HepG2 (cell line): ENCODE results near the gene SIT1. TPM values are rescaled to one million over a fixed set of nuclear protein-coding genes. Genes with fewer than 3 reads are reported as not detected.
A peak's percentile ranks its signal among the peaks of the same experiment; 100 is the strongest.

Experiments used
- ARID4A ChIP-seq: sonication (generic); formaldehyde crosslinking; IDR thresholded peaks from 2 replicates; pipeline ENCODE4 v1.5.0; 2020; ENCODE audit warnings: mild to moderate bottlenecking, missing genetic modification reagents, borderline replicate concordance
- CBX1 ChIP-seq: IDR thresholded peaks from one replicate; pipeline ENCODE4 v1.6.1; 2016; ENCODE audit warnings: antibody characterized with exemption, low read depth
- CBX5 ChIP-seq: sonication (generic); formaldehyde crosslinking; IDR thresholded peaks from 2 replicates; pipeline ENCODE4 v1.4.0; 2020; ENCODE audit warnings: missing genetic modification reagents, borderline replicate concordance
- HES4 ChIP-seq: sonication (generic); formaldehyde crosslinking; IDR thresholded peaks from 2 replicates; pipeline ENCODE4 v1.9.0; 2021; ENCODE audit warnings: mild to moderate bottlenecking, missing genetic modification reagents, borderline replicate concordance
- HMG20A ChIP-seq: IDR thresholded peaks from 2 replicates; pipeline ENCODE4 v1.6.1; 2016; ENCODE audit warnings: borderline replicate concordance
- HNRNPUL1 ChIP-seq: fragments of 200-400 bp; formaldehyde crosslinking; IDR thresholded peaks from 2 replicates; pipeline ENCODE4 v1.6.1; 2017; ENCODE audit warnings: low read depth, mild to moderate bottlenecking, low read length, moderate library complexity
- IKZF4 ChIP-seq: sonication (generic); formaldehyde crosslinking; IDR thresholded peaks from 2 replicates; pipeline ENCODE4 v1.5.1; 2020; ENCODE audit warnings: borderline replicate concordance, mild to moderate bottlenecking, low read depth, missing genetic modification reagents; ENCODE audit errors: not compliant biosample characterization
- IRF2 ChIP-seq: IDR thresholded peaks from 2 replicates; pipeline ENCODE4 v1.6.1; 2018; ENCODE audit warnings: missing genetic modification reagents, missing compliant biosample characterization
- NCOA2 ChIP-seq: sonication (generic); formaldehyde crosslinking; IDR thresholded peaks from 2 replicates; pipeline ENCODE4 v1.8.0; 2022; ENCODE audit warnings: inconsistent platforms
- NFE2L2 ChIP-seq: fragments of 150-350 bp; IDR thresholded peaks from 2 replicates; pipeline ENCODE4 v1.6.1; 2014; ENCODE audit warnings: low read length
- NFIB ChIP-seq: sonication (generic); formaldehyde crosslinking; IDR thresholded peaks from 2 replicates; pipeline ENCODE4 v1.9.0; 2021; ENCODE audit warnings: missing genetic modification reagents, mild to moderate bottlenecking, borderline replicate concordance
- PPARG ChIP-seq: conservative IDR thresholded peaks from 2 replicates; pipeline ENCODE4 v1.6.1; 2016; ENCODE audit warnings: missing biosample characterization, missing genetic modification reagents
- SIN3A ChIP-seq: IDR thresholded peaks from 2 replicates; pipeline ENCODE4 v1.6.1; 2011; ENCODE audit warnings: low read depth, mild to moderate bottlenecking, control low read depth, low read length, borderline replicate concordance
- SMAD3 ChIP-seq: sonication (generic); formaldehyde crosslinking; IDR thresholded peaks from 2 replicates; pipeline ENCODE4 v1.4.0; 2020; ENCODE audit warnings: missing genetic modification reagents
- TRIM24 ChIP-seq: sonication (generic); formaldehyde crosslinking; IDR thresholded peaks from 2 replicates; pipeline ENCODE4 v1.8.0; 2022; ENCODE audit warnings: mild to moderate bottlenecking, missing genetic modification reagents
- ZBTB4 ChIP-seq: sonication (generic); formaldehyde crosslinking; IDR thresholded peaks from 2 replicates; pipeline ENCODE4 v1.4.0; 2020; ENCODE audit warnings: missing genetic modification reagents, mild to moderate bottlenecking, borderline replicate concordance
- ZEB1 ChIP-seq: IDR thresholded peaks from 2 replicates; pipeline ENCODE4 v1.6.1; 2012; ENCODE audit warnings: mild to moderate bottlenecking, low read depth, inconsistent platforms; ENCODE audit not compliant: insufficient replicate concordance
- ZFP82 ChIP-seq: sonication (generic); formaldehyde crosslinking; IDR thresholded peaks from 2 replicates; pipeline ENCODE4 v1.5.1; 2020; ENCODE audit warnings: mild to moderate bottlenecking, missing genetic modification reagents, borderline replicate concordance
- ZMYM3 ChIP-seq: sonication (generic); formaldehyde crosslinking; IDR thresholded peaks from 2 replicates; pipeline ENCODE4 v1.5.1; 2020; ENCODE audit warnings: mild to moderate bottlenecking, missing genetic modification reagents
- ZNF205 ChIP-seq: IDR thresholded peaks from 2 replicates; pipeline ENCODE4 v1.6.1; 2018; ENCODE audit warnings: missing biosample characterization, missing genetic modification reagents
- ZNF225 ChIP-seq: sonication (generic); formaldehyde crosslinking; IDR thresholded peaks from 2 replicates; pipeline ENCODE4 v1.4.0; 2020; ENCODE audit warnings: mild to moderate bottlenecking, missing genetic modification reagents
- ZNF253 ChIP-seq: sonication (generic); formaldehyde crosslinking; IDR thresholded peaks from 2 replicates; pipeline ENCODE4 v1.8.0; 2022; ENCODE audit warnings: mild to moderate bottlenecking, missing genetic modification reagents, borderline replicate concordance
- ZNF629 ChIP-seq: sonication (generic); formaldehyde crosslinking; conservative IDR thresholded peaks from 2 replicates; pipeline ENCODE4 v1.5.0; 2020; ENCODE audit warnings: missing genetic modification reagents
- polyA plus RNA-seq, 8 experiments: library from polyadenylated mRNA; depleted of rRNA in 3 of 8; stranded (reverse) in 7 of 8; unstranded in 1 of 8; fragments of >200 nt; fragmentation: Illumina TruSeq in 4 of 8; extraction: Trizol in 4 of 8; gene quantifications; 2 replicates each; pipeline versions ENCODE4 v1.2.1 to v1.2.3, GENCODE V29; 2011 to 2016; ENCODE audit warnings: low read depth in 4 of 8, missing spikeins in 1 of 8, mixed read lengths in 1 of 8; ENCODE audit not compliant: insufficient read depth in 1 of 8
- total RNA-seq, 5 experiments: library from RNA; depleted of rRNA; stranded (reverse); fragments of >200 nt; fragmentation: Illumina TruSeq; extraction: Trizol; gene quantifications; 2 replicates each; pipeline ENCODE4 v1.2.3, GENCODE V29; 2016; ENCODE audit warnings: low read depth in 1 of 5

SIT1 gene
- total and polyA plus RNA-seq, 2 of the 13 experiments (the other 11 are each of a cell fraction or from before 2014, with no cell fraction given), result 0.09 to 6.7 TPM

- TF ChIP-seq IKZF4 (CRISPR knock-in tag) (no peak), TRIM24 (no peak), ZNF629 (CRISPR knock-in tag) (peak; percentile 31; the same call in 1 of the 2 replicates), ARID4A (CRISPR knock-in tag) (peak; percentile 46; the same call in 1 of the 2 replicates), ZNF225 (CRISPR knock-in tag) (no peak), HMG20A (peak; percentile 64; the same call in 1 of the 2 replicates), ZBTB4 (CRISPR knock-in tag) (no peak), CBX5 (CRISPR knock-in tag) (peak; percentile 65; the same call in 1 of the 2 replicates), HNRNPUL1 (no peak), NFIB (CRISPR knock-in tag) (no peak), NCOA2 (CRISPR knock-in tag) (peak; percentile 47; the same call in 1 of the 2 replicates), ZFP82 (CRISPR knock-in tag) (no peak), PPARG (CRISPR knock-in tag) (peak; percentile 56; the same call in 1 of the 2 replicates), HES4 (CRISPR knock-in tag) (no peak), IRF2 (CRISPR knock-in tag) (peak; percentile 61), SMAD3 (CRISPR knock-in tag) (peak; percentile 24; the same call in 1 of the 2 replicates), ZNF205 (CRISPR knock-in tag) (0 out of 2 replicates have a peak, but pooled peaks have one; percentile 35), SIN3A (no peak), NFE2L2 (no peak), ZNF253 (CRISPR knock-in tag) (no peak), ZEB1 (no peak), CBX1 (peak; percentile 19), ZMYM3 (CRISPR knock-in tag) (peak; percentile 75)
Measured at GRCh38 chr9:35669331-35670145, 18.8 kb upstream of the SIT1 start (continued).
